Measurements from ENCODE around the gene DGKG.
A peak's percentile ranks its signal among the peaks of the same experiment; 100 is the strongest.

The DGKG gene

GRCh38 chr3:186258968-186259367 is 103.1 kb downstream of the DGKG start:
- H3K4me3 ChIP-seq (replicated peaks; ENCODE audit: insufficient read depth, low read length), result no peak overlapping the region
- H3K27ac ChIP-seq (replicated peaks), result no peak overlapping the region
- DNase-seq (ENCODE audit: low read depth in 1 of 2, low spot score in 1 of 2), result no peak
- no peak for TF ChIP-seq GABPA (IDR thresholded peaks at IDR 0.05; ENCODE audit: low read depth)
- TF ChIP-seq, protein P1, sequence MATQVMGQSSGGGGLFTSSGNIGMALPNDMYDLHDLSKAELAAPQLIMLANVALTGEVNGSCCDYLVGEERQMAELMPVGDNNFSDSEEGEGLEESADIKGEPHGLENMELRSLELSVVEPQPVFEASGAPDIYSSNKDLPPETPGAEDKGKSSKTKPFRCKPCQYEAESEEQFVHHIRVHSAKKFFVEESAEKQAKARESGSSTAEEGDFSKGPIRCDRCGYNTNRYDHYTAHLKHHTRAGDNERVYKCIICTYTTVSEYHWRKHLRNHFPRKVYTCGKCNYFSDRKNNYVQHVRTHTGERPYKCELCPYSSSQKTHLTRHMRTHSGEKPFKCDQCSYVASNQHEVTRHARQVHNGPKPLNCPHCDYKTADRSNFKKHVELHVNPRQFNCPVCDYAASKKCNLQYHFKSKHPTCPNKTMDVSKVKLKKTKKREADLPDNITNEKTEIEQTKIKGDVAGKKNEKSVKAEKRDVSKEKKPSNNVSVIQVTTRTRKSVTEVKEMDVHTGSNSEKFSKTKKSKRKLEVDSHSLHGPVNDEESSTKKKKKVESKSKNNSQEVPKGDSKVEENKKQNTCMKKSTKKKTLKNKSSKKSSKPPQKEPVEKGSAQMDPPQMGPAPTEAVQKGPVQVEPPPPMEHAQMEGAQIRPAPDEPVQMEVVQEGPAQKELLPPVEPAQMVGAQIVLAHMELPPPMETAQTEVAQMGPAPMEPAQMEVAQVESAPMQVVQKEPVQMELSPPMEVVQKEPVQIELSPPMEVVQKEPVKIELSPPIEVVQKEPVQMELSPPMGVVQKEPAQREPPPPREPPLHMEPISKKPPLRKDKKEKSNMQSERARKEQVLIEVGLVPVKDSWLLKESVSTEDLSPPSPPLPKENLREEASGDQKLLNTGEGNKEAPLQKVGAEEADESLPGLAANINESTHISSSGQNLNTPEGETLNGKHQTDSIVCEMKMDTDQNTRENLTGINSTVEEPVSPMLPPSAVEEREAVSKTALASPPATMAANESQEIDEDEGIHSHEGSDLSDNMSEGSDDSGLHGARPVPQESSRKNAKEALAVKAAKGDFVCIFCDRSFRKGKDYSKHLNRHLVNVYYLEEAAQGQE (IDR thresholded peaks at IDR 0.05; ENCODE audit: insufficient replicate concordance, low read depth), result no peak
- no peak for TF ChIP-seq CTCF (IDR thresholded peaks at IDR 0.05; ENCODE audit: insufficient read depth, low read length)
- TF ChIP-seq POLR2AphosphoS5 (IDR thresholded peaks at IDR 0.05; ENCODE audit: low read depth), result no peak
- TF ChIP-seq SPI1 (IDR thresholded peaks at IDR 0.05; ENCODE audit: borderline replicate concordance, low read depth), result no peak
- no peaks in the 10 kb centered on the region for H3K27me3 ChIP-seq (ENCODE audit: insufficient read depth, poor library complexity, severe bottlenecking)

DNA sequence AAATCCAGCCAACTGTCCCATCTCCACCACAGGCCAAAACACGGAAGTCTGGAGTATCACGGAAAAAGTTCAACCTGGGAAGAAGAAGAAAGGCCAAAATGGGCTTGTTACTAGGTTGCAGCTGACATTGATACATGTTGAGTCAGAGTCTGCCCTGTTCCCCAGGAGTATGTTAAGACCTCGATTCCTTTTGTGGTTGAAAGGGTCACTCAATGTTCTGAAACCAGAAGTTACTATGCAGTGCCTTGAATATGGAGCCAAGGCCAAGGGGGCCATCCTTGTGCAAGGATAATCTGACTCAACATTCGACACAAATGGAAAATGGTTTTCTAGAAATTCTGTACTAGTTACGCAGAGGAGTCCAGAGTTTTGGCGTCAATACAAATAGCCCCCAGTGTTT is 104.2 kb downstream of the DGKG start:
- H3K27me3 ChIP-seq (ENCODE audit: insufficient read depth, poor library complexity, severe bottlenecking), result no peaks in the 10 kb centered on the region

GRCh38 chr3:186255703-186256331 is 106.2 kb downstream of the DGKG start:
- DNase-seq (ENCODE audit: low read depth in 1 of 2, low spot score in 1 of 2), result peak; percentile 31 to 74
- Histone ChIP-seq H3K27me3 (ENCODE audit: insufficient read depth, poor library complexity, severe bottlenecking) (no peaks in the 10 kb centered on the region), H3K4me3 (replicated peaks; ENCODE audit: insufficient read depth, low read length) (no peak overlapping the region), H3K27ac (replicated peaks) (no peak overlapping the region)
- TF ChIP-seq, protein P1 (IDR thresholded peaks at IDR 0.05; ENCODE audit: insufficient replicate concordance, low read depth), result no peak
- TF ChIP-seq SPI1 (IDR thresholded peaks at IDR 0.05; ENCODE audit: borderline replicate concordance, low read depth) (no peak), CTCF (IDR thresholded peaks at IDR 0.05; ENCODE audit: insufficient read depth, low read length) (no peak), POLR2AphosphoS5 (IDR thresholded peaks at IDR 0.05; ENCODE audit: low read depth) (no peak), GABPA (IDR thresholded peaks at IDR 0.05; ENCODE audit: low read depth) (no peak)

More for the DNA sequence above, 104.2 kb downstream of the DGKG start:
- no peak overlapping the region for H3K27ac ChIP-seq (replicated peaks)
- TF ChIP-seq SPI1 (IDR thresholded peaks at IDR 0.05; ENCODE audit: borderline replicate concordance, low read depth) (no peak), CTCF (IDR thresholded peaks at IDR 0.05; ENCODE audit: insufficient read depth, low read length) (no peak), POLR2AphosphoS5 (IDR thresholded peaks at IDR 0.05; ENCODE audit: low read depth) (no peak), GABPA (IDR thresholded peaks at IDR 0.05; ENCODE audit: low read depth) (no peak)
- TF ChIP-seq, protein P1 (IDR thresholded peaks at IDR 0.05; ENCODE audit: insufficient replicate concordance, low read depth), result no peak
- no peak overlapping the region for H3K4me3 ChIP-seq (replicated peaks; ENCODE audit: insufficient read depth, low read length)
- no peak for DNase-seq (ENCODE audit: low read depth in 1 of 2, low spot score in 1 of 2)

All from HL-60 (cell line).